ENCODE results near the gene PTPRE. TPM values are rescaled to one million over a fixed set of nuclear protein-coding genes. Genes with fewer than 3 reads are reported as not detected.

PTPRE gene
- total RNA-seq, 1 experiment from 2014 or later = 0.70 TPM

DNA sequence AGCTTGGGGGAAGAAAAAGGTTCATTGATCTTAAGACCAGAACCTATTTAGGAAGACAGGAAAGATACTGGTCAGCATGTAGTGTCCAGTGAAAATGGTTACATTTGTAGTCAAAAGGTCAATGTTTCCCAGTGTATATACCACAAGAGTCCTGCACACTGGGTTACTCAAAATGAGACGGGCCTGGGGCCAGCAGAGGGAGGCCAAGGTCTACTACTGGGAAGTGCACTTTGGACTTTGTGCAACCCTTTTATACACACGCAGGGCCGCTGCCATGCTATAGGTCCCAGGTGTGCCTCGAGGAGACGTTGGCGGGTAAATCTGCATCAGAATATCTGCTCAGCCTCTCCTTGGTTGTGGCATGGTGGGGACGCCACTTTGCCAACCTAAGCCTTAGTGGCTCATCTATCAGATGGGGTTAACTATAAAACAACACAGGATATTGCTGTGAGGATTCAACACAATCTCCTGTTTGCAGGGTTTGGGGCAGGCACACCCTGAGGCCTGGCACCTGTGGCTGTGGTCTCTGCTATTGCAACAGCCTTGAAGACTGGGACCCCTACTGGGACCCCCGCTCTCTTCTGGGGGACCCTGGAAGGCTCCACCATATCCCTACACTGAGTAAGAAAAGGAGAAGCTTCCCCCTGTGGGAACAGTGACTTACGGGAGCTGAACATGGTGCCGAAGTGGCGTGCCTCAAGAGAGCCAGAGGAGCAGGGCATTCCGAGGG is 33.9 kb upstream of the PTPRE start:
- Mint-ChIP-seq H3K9me3 (peaks cover 4% of the 10 kb centered on the region in 2 experiments; a peak in 2 of 5 replicates), H3K4me3 (no peak overlapping the region), H3K27me3 (ENCODE audit: low read depth) (peaks cover 3% of the 10 kb centered on the region), H3K36me3 (ENCODE audit: insufficient read depth in 1 of 3, low read depth in 3 of 3) (peaks cover 0 to 3% (median 0%) of the 10 kb centered on the region in 3 experiments; a peak in 1 of 7 replicates), H3K4me1 (no peaks in the 10 kb centered on the region), H3K27ac (no peak overlapping the region)
- Histone ChIP-seq H2BK120ac (ENCODE audit: low read depth, low read length, poor library complexity, severe bottlenecking) (no peak overlapping the region), H2AK5ac (ENCODE audit: insufficient read length, low read length) (no peak overlapping the region), H3K56ac (ENCODE audit: insufficient read length, low read depth, low read length) (no peak overlapping the region), H3K79me2 (ENCODE audit: insufficient read depth, low read length) (no peaks in the 10 kb centered on the region), H2BK15ac (ENCODE audit: low read depth, low read length) (no peak overlapping the region), H4K5ac (ENCODE audit: insufficient read length, low read depth, low read length) (no peak overlapping the region), H3K79me1 (ENCODE audit: insufficient read depth, low read depth, low read length, poor library complexity, severe bottlenecking) (no peaks in the 10 kb centered on the region), H3K23me2 (ENCODE audit: insufficient read length, low read depth, low read length, poor library complexity, severe bottlenecking) (no peaks in the 10 kb centered on the region), H3K4me1 (ENCODE audit: insufficient read depth, low read length) (no peaks in the 10 kb centered on the region), H4K20me1 (ENCODE audit: control insufficient read depth, insufficient read depth, insufficient read length) (no peaks in the 10 kb centered on the region), H2BK5ac (ENCODE audit: insufficient read length, low read length) (no peak overlapping the region), H3K23ac (ENCODE audit: insufficient read length, low read depth, low read length) (no peak overlapping the region), H3K9ac (ENCODE audit: extremely low read depth, insufficient read length, low read length) (no peak overlapping the region), H3K14ac (ENCODE audit: insufficient read depth, low read length) (no peak overlapping the region), H3K18ac (ENCODE audit: insufficient read length, low read depth, low read length) (peak overlapping the region; percentile 18), H2AFZ (ENCODE audit: low read length) (no peak overlapping the region), H3K4ac (ENCODE audit: low read depth, low read length) (no peak overlapping the region), H3K9me3 (ENCODE audit: control insufficient read depth, low read depth, low read length) (no peaks in the 10 kb centered on the region), H2BK20ac (ENCODE audit: low read depth, low read length, poor library complexity, severe bottlenecking) (no peak overlapping the region), H3K4me2 (ENCODE audit: insufficient read depth, insufficient read length, low read length) (no peak overlapping the region), H4K91ac (ENCODE audit: insufficient read length, low read depth, low read length) (peak overlapping the region; percentile 35), H3K27ac (ENCODE audit: insufficient read length, low read depth, low read length) (no peak overlapping the region), H3T11ph (ENCODE audit: low read length) (no peak overlapping the region), H4K8ac (replicated peaks; ENCODE audit: insufficient read length, low read depth, low read length) (no peak overlapping the region), H2BK12ac (ENCODE audit: insufficient read length, low read depth, low read length) (no peak overlapping the region), H3K27me3 (ENCODE audit: insufficient read depth, low read length) (no peaks in the 10 kb centered on the region)
- DNase-seq = no peak
- no CpG with 5 or more reads among the region's 12 CpGs for WGBS (ENCODE audit: extremely low coverage, insufficient read length, low lambda C conversion rate)
- TF ChIP-seq, protein P1, sequence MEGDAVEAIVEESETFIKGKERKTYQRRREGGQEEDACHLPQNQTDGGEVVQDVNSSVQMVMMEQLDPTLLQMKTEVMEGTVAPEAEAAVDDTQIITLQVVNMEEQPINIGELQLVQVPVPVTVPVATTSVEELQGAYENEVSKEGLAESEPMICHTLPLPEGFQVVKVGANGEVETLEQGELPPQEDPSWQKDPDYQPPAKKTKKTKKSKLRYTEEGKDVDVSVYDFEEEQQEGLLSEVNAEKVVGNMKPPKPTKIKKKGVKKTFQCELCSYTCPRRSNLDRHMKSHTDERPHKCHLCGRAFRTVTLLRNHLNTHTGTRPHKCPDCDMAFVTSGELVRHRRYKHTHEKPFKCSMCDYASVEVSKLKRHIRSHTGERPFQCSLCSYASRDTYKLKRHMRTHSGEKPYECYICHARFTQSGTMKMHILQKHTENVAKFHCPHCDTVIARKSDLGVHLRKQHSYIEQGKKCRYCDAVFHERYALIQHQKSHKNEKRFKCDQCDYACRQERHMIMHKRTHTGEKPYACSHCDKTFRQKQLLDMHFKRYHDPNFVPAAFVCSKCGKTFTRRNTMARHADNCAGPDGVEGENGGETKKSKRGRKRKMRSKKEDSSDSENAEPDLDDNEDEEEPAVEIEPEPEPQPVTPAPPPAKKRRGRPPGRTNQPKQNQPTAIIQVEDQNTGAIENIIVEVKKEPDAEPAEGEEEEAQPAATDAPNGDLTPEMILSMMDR (conservative IDR thresholded peaks at IDR 0.05) = no peak

All from H9 (cell line).